Esophagus squamous epithelium (tissue), 5 donors: ENCODE results near the gene RAD9A. TPM values are rescaled to one million over a fixed set of nuclear protein-coding genes. Genes with fewer than 3 reads are reported as not detected.

Source experiments
- DNase-seq: peaks from one replicate; lab custom pipeline; 2025; lab: John Stamatoyannopoulos, UW
- H3K27ac ChIP-seq, 4 donors: fragments of 200-600 bp; sonication (generic); one replicate each; pipeline ENCODE4 v1.5.1; 2016 to 2019; ENCODE audit warnings: mild to moderate bottlenecking in 1 of 4
- H3K27me3 ChIP-seq, 4 donors: fragments of 200-600 bp; sonication (generic); 1 replicate in 3 of 4; 2 replicates in 1 of 4; pipeline versions ENCODE4 v1.5.1 to v1.6.0; 2017 to 2021; ENCODE audit warnings: antibody characterized with exemption in 1 of 4
- H3K36me3 ChIP-seq, 3 donors: fragments of 200-600 bp; sonication (generic); one replicate each; pipeline ENCODE4 v1.5.1; 2016 to 2019
- H3K4me1 ChIP-seq, 3 donors: fragments of 200-600 bp; sonication (generic); one replicate each; pipeline ENCODE4 v1.5.1; 2017 to 2019
- H3K4me3 ChIP-seq, 4 donors: fragments of 200-600 bp; sonication (generic); 1 replicate in 3 of 4; 2 replicates in 1 of 4; pipeline ENCODE4 v1.5.1; 2016 to 2019; ENCODE audit warnings: mild to moderate bottlenecking in 2 of 4, moderate library complexity in 1 of 4
- H3K9me3 ChIP-seq, 3 donors: fragments of 200-600 bp; sonication (generic); one replicate each; pipeline ENCODE4 v1.5.1; 2016 to 2019
- POLR2A ChIP-seq, 4 donors: fragments of 450-650 bp; IDR thresholded peaks; one replicate each; pipeline ENCODE4 v1.6.1; 2017; ENCODE audit warnings: antibody characterized with exemption in 4 of 4, mild to moderate bottlenecking in 4 of 4, moderate library complexity in 3 of 4
- WGBS, 2 donors: methylation state at CpG; one replicate each; pipeline ENCODE4 v1.1.5; 2018; 5-methylcytosine and 5-hydroxymethylcytosine counted together
- intact Hi-C: fragments of 100-400 bp; cut with DNase I; formaldehyde crosslinking; loops from one replicate; pipeline ENCODE4 v1.15.0; 2022
- total RNA-seq, 4 donors: library from RNA; depleted of rRNA; stranded (reverse); fragments of >200 nt; gene quantifications; one replicate each; pipeline ENCODE4 v1.1.0, GENCODE V29; 2016
- TF ChIP-seq, protein P1 (sequence below), 6 experiments: fragments of 450-650 bp in 4 of 6; fragments of 200-600 bp in 2 of 6; sonication (generic) in 2 of 6; IDR thresholded peaks; one replicate each; pipeline ENCODE4 v1.5.1; 2016 to 2019; ENCODE audit warnings: antibody characterized with exemption in 6 of 6, mild to moderate bottlenecking in 4 of 6, moderate library complexity in 4 of 6
- donor health status: DM: yes; HTN: yes; CAD: no.

The RAD9A gene
- total RNA-seq, result 10 to 100 TPM; 10.6 to 18.3 (median 12.7) TPM

DNA sequence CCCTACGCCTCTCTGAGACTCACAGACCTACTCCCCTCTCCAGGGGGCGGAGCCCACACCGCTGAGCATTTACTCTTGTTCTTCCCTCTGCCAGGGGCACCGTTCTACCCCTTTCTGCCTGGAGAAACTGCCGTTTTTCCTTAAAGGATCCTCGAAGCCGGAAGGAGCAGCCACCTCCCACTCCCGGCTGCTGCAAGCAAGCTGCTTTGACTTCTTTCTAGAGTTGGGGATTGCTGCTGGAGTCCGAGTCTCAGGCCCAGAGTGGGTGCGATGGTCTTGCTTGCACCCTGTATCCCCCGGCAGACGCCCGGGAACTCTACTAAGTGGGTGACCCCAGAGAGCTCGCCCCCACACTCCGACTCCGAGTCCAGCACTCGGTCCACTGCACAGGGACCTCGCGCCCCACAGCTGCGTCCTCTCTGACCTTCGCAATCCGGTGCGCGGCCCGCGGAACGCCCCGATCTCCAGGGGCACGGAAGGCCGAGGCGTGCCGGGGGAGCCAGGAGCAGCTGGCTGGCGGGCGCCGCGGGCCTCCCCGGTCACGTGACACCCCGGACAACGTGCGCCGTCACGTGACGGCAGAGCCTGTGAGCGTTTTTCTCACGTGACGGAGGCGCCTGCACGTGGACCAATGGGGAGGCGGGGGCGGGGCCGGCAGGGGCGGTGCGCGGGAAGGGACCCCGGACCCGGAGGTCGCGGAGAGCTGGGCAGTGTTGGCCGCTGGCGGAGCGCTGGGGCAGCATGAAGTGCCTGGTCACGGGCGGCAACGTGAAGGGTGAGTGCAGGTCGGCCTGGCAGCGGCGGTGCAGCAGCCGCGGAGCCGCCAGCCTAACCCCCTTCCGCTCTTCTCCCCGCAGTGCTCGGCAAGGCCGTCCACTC, at the start of gene RAD9A:
Gene RAD9A (plus strand): TSS at position 683 of the 879 bp plus-strand sequence. CDS start 59 bp downstream, at position 742.
- TF ChIP-seq, protein P1, sequence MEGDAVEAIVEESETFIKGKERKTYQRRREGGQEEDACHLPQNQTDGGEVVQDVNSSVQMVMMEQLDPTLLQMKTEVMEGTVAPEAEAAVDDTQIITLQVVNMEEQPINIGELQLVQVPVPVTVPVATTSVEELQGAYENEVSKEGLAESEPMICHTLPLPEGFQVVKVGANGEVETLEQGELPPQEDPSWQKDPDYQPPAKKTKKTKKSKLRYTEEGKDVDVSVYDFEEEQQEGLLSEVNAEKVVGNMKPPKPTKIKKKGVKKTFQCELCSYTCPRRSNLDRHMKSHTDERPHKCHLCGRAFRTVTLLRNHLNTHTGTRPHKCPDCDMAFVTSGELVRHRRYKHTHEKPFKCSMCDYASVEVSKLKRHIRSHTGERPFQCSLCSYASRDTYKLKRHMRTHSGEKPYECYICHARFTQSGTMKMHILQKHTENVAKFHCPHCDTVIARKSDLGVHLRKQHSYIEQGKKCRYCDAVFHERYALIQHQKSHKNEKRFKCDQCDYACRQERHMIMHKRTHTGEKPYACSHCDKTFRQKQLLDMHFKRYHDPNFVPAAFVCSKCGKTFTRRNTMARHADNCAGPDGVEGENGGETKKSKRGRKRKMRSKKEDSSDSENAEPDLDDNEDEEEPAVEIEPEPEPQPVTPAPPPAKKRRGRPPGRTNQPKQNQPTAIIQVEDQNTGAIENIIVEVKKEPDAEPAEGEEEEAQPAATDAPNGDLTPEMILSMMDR (IDR thresholded peaks at IDR 0.05), result peak in 3 of 6 experiments; percentile 4 to 28 (median 12)
- peak in 2 of 4 donors; percentile 53 to 61 for TF ChIP-seq POLR2A (IDR thresholded peaks at IDR 0.05)
- H3K4me1 ChIP-seq, result peaks cover 18 to 48% (median 18%) of the 10 kb centered on the region in 3 donors
- intact Hi-C loops, result no loop called here
- 0% methylated on average over 5 to 10 of the region's 75 CpGs for WGBS, 2 donors
- H3K9me3 ChIP-seq, result no peaks in the 10 kb centered on the region
- peak within 1 kb of the TSS; percentile 80 to 93 (median 92) for H3K27ac ChIP-seq
- H3K4me3 ChIP-seq, result peak within 1 kb of the TSS; percentile 67 to 96 (median 86)
- H3K27me3 ChIP-seq, result no peaks in the 10 kb centered on the region
- peaks cover 0 to 32% (median 8%) of the 10 kb centered on the region in 3 donors for H3K36me3 ChIP-seq
- peak; percentile 81 for DNase-seq

DNA sequence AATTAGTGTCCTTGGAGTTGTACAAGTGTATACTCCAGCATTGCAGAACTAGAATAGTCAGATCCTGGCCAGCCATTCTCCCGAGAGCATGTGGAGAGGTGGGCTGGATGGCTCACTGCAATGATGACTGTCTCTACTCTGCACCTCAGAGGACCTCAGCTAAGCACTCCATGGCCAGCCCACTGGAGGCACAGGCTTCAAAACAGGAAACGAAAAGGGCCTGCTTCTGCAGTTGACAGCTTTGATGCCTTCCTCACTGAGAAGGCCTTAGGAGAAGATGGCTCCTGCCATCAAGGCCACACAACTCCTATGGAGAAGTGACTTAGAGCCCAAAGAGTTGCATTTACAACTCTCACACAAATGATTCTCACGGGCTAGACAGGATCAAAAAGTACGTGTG, 47.5 kb upstream of the RAD9A start:
- Histone ChIP-seq H3K36me3 (no peaks in the 10 kb centered on the region), H3K4me3 (no peak overlapping the region), H3K9me3 (no peaks in the 10 kb centered on the region), H3K4me1 (peaks cover 10 to 46% (median 14%) of the 10 kb centered on the region in 3 donors), H3K27ac (peak overlapping the region; percentile 75 to 91 (median 82)), H3K27me3 (no peaks in the 10 kb centered on the region)
- DNase-seq, result no peak
- TF ChIP-seq POLR2A (IDR thresholded peaks at IDR 0.05), result no peak
- TF ChIP-seq, protein P1 (IDR thresholded peaks at IDR 0.05), result no peak
- WGBS, 2 donors, result 59 to 93% methylated on average over 3 to 4 of the region's 4 CpGs
- intact Hi-C loops, result no loop called here

DNA sequence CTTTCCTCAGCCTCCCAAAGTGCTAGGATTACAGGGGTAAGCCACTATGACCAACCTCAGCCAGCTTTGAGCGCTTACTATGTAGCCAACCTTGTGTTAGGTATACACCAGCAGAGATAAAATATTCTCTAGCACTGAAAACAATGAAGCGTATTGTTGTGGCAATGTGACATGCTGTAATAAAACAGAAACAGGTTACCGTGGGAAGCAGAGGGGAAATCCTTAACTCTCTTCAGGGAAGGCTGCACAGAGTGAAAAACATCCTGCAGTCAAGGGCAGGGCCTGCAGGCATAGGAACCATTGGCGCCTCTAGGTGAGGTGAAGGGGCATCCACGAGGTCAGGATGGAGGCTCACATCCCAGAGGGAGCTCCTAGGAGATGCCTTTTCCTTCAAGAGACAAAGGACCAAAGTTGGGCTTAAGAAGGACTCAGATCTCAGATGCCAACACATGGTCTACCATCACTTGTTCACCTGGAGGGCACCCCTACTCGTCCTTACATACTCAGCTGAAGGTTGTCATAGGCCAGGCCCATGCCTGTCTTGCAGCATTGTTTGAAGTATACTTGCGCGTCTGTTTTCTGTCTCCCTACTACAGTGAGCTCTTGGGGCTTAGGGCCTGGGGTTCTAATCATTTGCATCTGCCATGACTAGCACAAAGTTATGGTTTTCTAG, 46.4 kb upstream of the RAD9A start:
- peaks cover 10 to 54% (median 14%) of the 10 kb centered on the region in 3 donors for H3K4me1 ChIP-seq
- H3K27ac ChIP-seq, result peak overlapping the region; percentile 75 to 91 (median 82)
- no peak for DNase-seq
- intact Hi-C loops, result loop anchor here (5.0 kb wide), 1 partner anchor 37 kb away; no protein-coding TSS in a partner anchor
- no peaks in the 10 kb centered on the region for H3K36me3 ChIP-seq
- 38 to 40% methylated on average over 6 to 8 of the region's 8 CpGs for WGBS, 2 donors
- H3K27me3 ChIP-seq, result no peaks in the 10 kb centered on the region
- no peaks in the 10 kb centered on the region for H3K9me3 ChIP-seq
- TF ChIP-seq, protein P1 (IDR thresholded peaks at IDR 0.05), result no peak
- TF ChIP-seq POLR2A (IDR thresholded peaks at IDR 0.05), result no peak
- no peak overlapping the region for H3K4me3 ChIP-seq

DNA sequence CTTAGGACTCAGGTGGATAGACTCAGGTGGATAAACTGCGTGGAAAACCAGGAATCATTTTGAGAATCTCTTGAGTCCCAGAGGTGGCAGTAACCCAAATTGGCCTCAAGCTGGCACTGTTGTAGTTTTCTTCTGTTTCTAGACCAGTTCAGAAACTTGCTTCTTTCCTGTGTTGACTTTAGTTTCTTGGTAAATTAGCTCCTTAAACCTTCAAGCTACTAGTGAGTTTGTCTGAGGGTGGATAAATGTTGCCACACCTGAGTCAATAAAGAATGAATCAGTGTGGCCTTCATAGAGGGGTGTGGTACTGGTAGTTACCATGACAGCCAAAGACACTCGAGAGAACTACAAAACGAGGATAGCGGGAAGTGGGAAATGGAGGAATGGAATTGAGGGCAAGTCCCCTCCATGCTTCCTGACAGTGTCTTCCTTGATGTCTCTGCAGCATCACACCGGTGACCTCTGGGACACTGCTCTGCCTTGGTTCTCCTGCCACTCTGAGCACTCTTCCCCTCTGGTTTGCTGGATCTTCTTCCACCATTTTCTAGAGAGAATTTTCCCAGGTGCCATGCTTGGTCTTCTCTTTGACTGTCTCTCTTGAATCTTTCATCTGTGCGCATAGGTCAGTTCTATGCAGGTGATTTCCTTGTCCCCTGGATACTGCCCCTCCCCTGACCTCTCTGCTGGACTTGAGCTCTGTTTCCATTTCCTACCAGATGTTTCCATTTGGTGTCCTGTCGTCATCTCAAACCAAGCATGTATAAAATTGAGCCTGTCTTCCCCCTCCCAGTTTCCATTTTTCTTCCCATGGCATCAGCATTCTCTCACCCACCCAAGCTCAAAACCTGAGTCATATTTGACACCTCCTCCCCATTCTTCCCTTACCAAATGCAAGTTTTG, 45.6 kb upstream of the RAD9A start:
- intact Hi-C loops, result loop anchor here (5.0 kb wide), 1 partner anchor 36 kb away; no protein-coding TSS in a partner anchor
- Histone ChIP-seq H3K9me3 (no peaks in the 10 kb centered on the region), H3K27ac (peak overlapping the region; percentile 75 to 91 (median 82)), H3K27me3 (no peaks in the 10 kb centered on the region), H3K4me3 (no peak overlapping the region), H3K4me1 (peaks cover 17 to 61% (median 19%) of the 10 kb centered on the region in 3 donors), H3K36me3 (no peaks in the 10 kb centered on the region)
- WGBS, 2 donors, result 24 to 43% methylated on average over 7 of the region's 7 CpGs
- peak in 1 of 4 donors; percentile 16 for TF ChIP-seq POLR2A (IDR thresholded peaks at IDR 0.05)
- TF ChIP-seq, protein P1 (IDR thresholded peaks at IDR 0.05), result peak in 5 of 6 experiments; percentile 49 to 85 (median 72)
- DNase-seq, result no peak
